ENCODE measurements around the gene ABLIM3.

ABLIM3 gene

GRCh38 chr5:149172709-149173505, 31.6 kb downstream of the ABLIM3 start:
- Histone ChIP-seq H3K27ac (ENCODE audit: poor library complexity, severe bottlenecking) (peak overlapping the region; percentile 25), H3K9me3 (ENCODE audit: severe bottlenecking) (no peaks in the 10 kb centered on the region), H3K4me1 (ENCODE audit: insufficient read depth, poor library complexity, severe bottlenecking) (peaks cover 16% of the 10 kb centered on the region), H3K27me3 (ENCODE audit: insufficient read depth, poor library complexity, severe bottlenecking) (no peaks in the 10 kb centered on the region), H3K36me3 (ENCODE audit: low read depth) (no peaks in the 10 kb centered on the region; the same call in 1 of the 2 replicates), H3K4me3 (ENCODE audit: severe bottlenecking) (no peak overlapping the region)
- DNase-seq (ENCODE audit: low spot score) (no peak), ATAC-seq (ENCODE audit: low read depth) (no peak)
- no peak for TF ChIP-seq CTCF (IDR thresholded peaks at IDR 0.05; ENCODE audit: poor library complexity, severe bottlenecking)

GRCh38 chr5:149174847-149175234, 33.5 kb downstream of the ABLIM3 start:
- no peaks in the 10 kb centered on the region for H3K27me3 ChIP-seq (ENCODE audit: insufficient read depth, poor library complexity, severe bottlenecking)
- H3K4me3 ChIP-seq (ENCODE audit: severe bottlenecking), result no peak overlapping the region
- no peaks in the 10 kb centered on the region; the same call in 1 of the 2 replicates for H3K36me3 ChIP-seq (ENCODE audit: low read depth)
- no peak for DNase-seq (ENCODE audit: low spot score)
- no peak for ATAC-seq (ENCODE audit: low read depth)
- H3K4me1 ChIP-seq (ENCODE audit: insufficient read depth, poor library complexity, severe bottlenecking), result peaks cover 16% of the 10 kb centered on the region
- H3K27ac ChIP-seq (ENCODE audit: poor library complexity, severe bottlenecking), result peak overlapping the region; percentile 1
- TF ChIP-seq CTCF (IDR thresholded peaks at IDR 0.05; ENCODE audit: poor library complexity, severe bottlenecking), result no peak
- H3K9me3 ChIP-seq (ENCODE audit: severe bottlenecking), result no peaks in the 10 kb centered on the region

- Histone ChIP-seq H3K4me1 (ENCODE audit: insufficient read depth, poor library complexity, severe bottlenecking) (peaks cover 16% of the 10 kb centered on the region), H3K27me3 (ENCODE audit: insufficient read depth, poor library complexity, severe bottlenecking) (no peaks in the 10 kb centered on the region), H3K4me3 (ENCODE audit: severe bottlenecking) (no peak overlapping the region), H3K9me3 (ENCODE audit: severe bottlenecking) (no peaks in the 10 kb centered on the region), H3K27ac (ENCODE audit: poor library complexity, severe bottlenecking) (no peak overlapping the region), H3K36me3 (ENCODE audit: low read depth) (no peaks in the 10 kb centered on the region; the same call in 1 of the 2 replicates)
- DNase-seq (ENCODE audit: low spot score), result no peak
- ATAC-seq (ENCODE audit: low read depth), result no peak
- no peak for TF ChIP-seq CTCF (IDR thresholded peaks at IDR 0.05; ENCODE audit: poor library complexity, severe bottlenecking)
These were observed 34.2 kb downstream of the ABLIM3 start for GRCh38 chr5:149175346-149176105.

- DNase-seq (ENCODE audit: low spot score) (no peak), ATAC-seq (ENCODE audit: low read depth) (no peak)
- Histone ChIP-seq H3K27ac (ENCODE audit: poor library complexity, severe bottlenecking) (no peak overlapping the region), H3K4me3 (ENCODE audit: severe bottlenecking) (no peak overlapping the region), H3K9me3 (ENCODE audit: severe bottlenecking) (no peaks in the 10 kb centered on the region), H3K27me3 (ENCODE audit: insufficient read depth, poor library complexity, severe bottlenecking) (no peaks in the 10 kb centered on the region), H3K4me1 (ENCODE audit: insufficient read depth, poor library complexity, severe bottlenecking) (peaks cover 10% of the 10 kb centered on the region), H3K36me3 (ENCODE audit: low read depth) (no peaks in the 10 kb centered on the region; the same call in 1 of the 2 replicates)
- no peak for TF ChIP-seq CTCF (IDR thresholded peaks at IDR 0.05; ENCODE audit: poor library complexity, severe bottlenecking)
These were observed 36.1 kb downstream of the ABLIM3 start for GRCh38 chr5:149177339-149177843.
